Colon (tissue), 2 donors: ENCODE results near the gene ZNRF3.
"Not testable (repeated sequence)": the region's sequence is repeated elsewhere in the genome, so short reads cannot be mapped to it uniquely, and the experiment has no call there.

Source experiments
- FAIRE-seq: peaks from 2 replicates; lab custom pipeline; 2012; peaks lifted over from hg19 to GRCh38; lab: Jason Lieb, UNC
- donor health status: control.
- donor health status: control.

Gene ZNRF3

GRCh38 chr22:28985581-28986290 is 102.4 kb downstream of the ZNRF3 start:
- FAIRE-seq, result no peak

GRCh38 chr22:28986366-28986765 is 103.0 kb downstream of the ZNRF3 start:
- no peak for FAIRE-seq

GRCh38 chr22:28988457-28988856 is 105.1 kb downstream of the ZNRF3 start:
- FAIRE-seq, result no peak

- no peak for FAIRE-seq
Observed at GRCh38 chr22:28989035-28989464, 105.7 kb downstream of the ZNRF3 start.

- no peak for FAIRE-seq
Observed at GRCh38 chr22:28989484-28989883, 106.1 kb downstream of the ZNRF3 start.

GRCh38 chr22:28989912-28990311 is 106.5 kb downstream of the ZNRF3 start:
- no peak for FAIRE-seq

- no peak for FAIRE-seq
Observed at GRCh38 chr22:28992565-28993356, 109.4 kb downstream of the ZNRF3 start.

- no peak for FAIRE-seq
Observed at GRCh38 chr22:28994522-28994921, 111.2 kb downstream of the ZNRF3 start.

- no peak for FAIRE-seq
Observed at GRCh38 chr22:28995551-28995950, 112.2 kb downstream of the ZNRF3 start.

GRCh38 chr22:28997342-28997741 is 114.0 kb downstream of the ZNRF3 start:
- FAIRE-seq, result no peak

- FAIRE-seq, result no peak
Observed at GRCh38 chr22:28998681-28999080, 115.3 kb downstream of the ZNRF3 start.

GRCh38 chr22:28999510-28999909 is 116.1 kb downstream of the ZNRF3 start:
- FAIRE-seq, result no peak

- FAIRE-seq, result peak; percentile 36
Observed at GRCh38 chr22:28999919-29000556, 116.7 kb downstream of the ZNRF3 start.

- FAIRE-seq, result no peak
Observed at GRCh38 chr22:29000641-29001040, 117.3 kb downstream of the ZNRF3 start.

- no peak for FAIRE-seq
Observed at GRCh38 chr22:29002603-29003002, 119.2 kb downstream of the ZNRF3 start.

- no peak for FAIRE-seq
Observed at GRCh38 chr22:29003552-29003951, 120.2 kb downstream of the ZNRF3 start.

GRCh38 chr22:29003975-29004646 is 120.7 kb downstream of the ZNRF3 start:
- no peak for FAIRE-seq

GRCh38 chr22:29004647-29005371 is 121.4 kb downstream of the ZNRF3 start:
- FAIRE-seq, result no peak

GRCh38 chr22:29005754-29006153 is 122.4 kb downstream of the ZNRF3 start:
- FAIRE-seq, result not testable (repeated sequence)

GRCh38 chr22:29006346-29006745 is 123.0 kb downstream of the ZNRF3 start:
- no peak for FAIRE-seq

- FAIRE-seq, result no peak
Observed at GRCh38 chr22:29009148-29009547, 125.8 kb downstream of the ZNRF3 start.
